ENCODE data around the gene RNF112.

Gene RNF112

DNA sequence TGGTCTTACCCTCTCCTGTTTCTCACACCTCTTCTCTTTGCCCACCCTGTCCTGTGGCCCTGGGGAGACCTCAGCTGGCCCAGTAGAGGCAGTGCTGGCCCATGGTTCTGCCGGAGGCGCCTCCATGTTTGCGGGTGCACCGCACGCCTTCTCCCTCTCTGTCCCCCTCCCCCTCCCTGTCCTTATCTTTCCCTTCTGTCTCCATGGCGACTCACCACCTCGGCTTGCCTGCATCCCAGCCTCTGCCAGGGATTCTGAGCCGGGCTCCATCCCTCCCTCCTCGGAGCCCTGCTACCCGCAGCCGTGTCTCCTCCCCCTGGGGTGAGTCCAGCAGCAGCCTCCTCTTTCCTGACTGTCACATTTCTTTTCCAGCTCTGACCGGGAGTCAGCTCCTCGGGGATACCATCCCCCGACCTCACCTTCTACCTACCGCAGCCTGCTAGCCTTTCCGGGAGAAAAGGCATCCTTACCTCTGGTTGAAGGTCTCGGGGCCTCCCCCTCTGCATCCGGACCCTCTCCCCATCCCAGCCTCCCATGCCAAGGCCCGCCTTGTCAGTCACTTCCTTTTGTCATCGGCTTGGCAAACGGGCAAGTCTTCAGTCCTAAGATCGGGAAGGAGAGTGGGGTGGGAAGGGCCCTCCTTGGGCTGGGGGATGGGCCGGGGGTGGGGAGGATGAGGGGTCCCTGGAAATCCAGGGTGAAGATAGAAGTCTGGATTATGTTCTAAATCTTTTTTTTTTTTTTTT is at the start of gene RNF112:
Gene RNF112, plus strand, starts transcription at position 358 of the 746 bp plus-strand sequence. Its CDS starts 177 bp downstream, at position 535.
- peak; percentile 71 for DNase-seq

DNA sequence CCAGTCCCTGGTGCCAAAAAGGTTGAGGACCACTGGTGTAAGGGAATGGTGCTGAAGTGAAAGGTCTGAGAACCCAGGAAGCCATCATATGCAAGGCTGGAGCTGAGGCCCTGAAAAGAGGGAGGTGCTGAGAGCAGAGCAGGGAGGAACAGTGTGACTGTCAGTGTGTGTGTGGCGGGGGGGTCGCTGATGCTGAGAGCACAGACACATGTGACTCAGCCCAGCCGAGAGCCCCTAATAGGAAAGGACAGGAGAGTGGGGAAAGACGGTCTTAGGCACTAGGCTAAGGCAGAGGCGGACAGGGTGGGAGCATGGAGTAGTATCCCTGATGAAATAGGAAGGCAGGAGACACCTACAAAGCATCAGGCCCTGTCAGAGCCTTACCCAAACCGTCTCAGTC is 49.7 kb upstream of the RNF112 start:
- DNase-seq, result peak; percentile 44

- no peak for DNase-seq
These were observed 49.1 kb upstream of the RNF112 start for GRCh38 chr17:19361944-19362276.

DNA sequence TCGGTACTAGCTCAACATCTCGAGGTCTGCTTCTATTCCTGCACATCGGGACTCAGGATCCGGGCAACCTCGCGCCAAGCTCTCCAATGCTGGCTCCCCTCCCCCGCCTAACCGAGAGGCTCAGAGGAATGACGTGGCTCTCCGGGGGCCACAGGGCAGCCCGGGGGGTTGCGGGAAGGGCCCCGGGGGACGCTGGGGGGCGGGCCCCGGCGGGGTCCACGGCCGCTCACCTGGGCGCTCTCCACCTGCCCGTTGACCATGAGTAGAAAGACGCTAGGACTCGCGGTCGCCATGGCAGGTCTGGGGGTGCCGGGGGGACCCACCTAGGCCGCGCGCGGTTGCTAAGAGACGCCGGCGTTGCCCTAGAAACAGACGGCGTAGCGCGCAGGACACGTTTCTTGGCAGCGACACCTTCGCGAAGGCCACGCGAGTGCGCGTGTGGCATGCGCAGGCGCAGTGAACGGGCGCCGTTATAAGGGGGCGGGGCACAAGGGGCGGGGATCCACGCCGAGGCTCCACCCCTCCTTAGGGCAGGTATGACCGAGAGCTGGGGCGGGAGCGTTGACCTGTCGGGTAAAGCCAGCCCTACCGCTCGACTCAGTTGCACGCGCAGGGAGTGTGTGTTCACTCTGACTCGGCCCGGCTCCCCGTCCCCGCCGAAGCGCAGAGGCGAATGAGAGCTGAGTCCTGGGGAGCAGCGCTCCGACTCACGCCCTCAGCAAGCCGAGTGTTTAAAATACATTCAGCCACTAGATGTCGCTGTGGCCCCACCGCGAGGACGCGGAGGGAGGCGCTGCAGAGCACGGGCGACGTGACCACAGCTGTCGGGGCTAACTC is 48.5 kb upstream of the RNF112 start, which contains the start of gene B9D1:
Gene B9D1, minus strand, starts transcription at position 447 of the 837 bp plus-strand sequence. Its CDS starts 154 bp downstream, at position 293.
- peak; percentile 91 for DNase-seq

- no peak for DNase-seq
These were observed 48.0 kb upstream of the RNF112 start for GRCh38 chr17:19363114-19363438.

DNA sequence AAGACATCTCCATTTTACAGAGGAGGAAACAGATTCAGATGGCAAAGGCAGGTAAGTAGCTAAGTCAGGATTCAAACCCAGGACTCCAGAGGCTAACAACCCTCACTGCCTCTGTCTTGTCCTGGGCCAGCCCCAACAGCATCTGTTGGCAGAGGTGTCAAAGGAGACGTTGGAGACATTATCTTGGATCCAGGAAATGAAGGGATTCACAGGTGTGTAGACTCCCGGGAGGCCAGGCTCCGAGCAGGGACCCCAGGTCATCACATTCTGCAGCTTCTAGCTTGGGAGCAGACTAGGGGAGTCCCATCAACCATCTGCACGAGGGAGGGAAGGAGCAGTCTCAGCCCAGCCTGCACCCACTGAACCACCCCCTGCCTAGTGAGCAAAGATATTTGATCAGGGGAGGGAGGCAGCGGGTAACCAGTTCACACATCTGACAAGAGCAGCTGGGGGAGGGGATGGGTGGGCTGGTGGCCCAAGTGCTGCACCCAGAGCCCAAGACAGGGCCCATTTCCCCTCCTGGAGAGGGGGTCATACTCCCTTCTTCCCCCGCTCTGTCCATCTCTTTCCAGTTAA is 47.5 kb upstream of the RNF112 start:
- no peak for DNase-seq

DNA sequence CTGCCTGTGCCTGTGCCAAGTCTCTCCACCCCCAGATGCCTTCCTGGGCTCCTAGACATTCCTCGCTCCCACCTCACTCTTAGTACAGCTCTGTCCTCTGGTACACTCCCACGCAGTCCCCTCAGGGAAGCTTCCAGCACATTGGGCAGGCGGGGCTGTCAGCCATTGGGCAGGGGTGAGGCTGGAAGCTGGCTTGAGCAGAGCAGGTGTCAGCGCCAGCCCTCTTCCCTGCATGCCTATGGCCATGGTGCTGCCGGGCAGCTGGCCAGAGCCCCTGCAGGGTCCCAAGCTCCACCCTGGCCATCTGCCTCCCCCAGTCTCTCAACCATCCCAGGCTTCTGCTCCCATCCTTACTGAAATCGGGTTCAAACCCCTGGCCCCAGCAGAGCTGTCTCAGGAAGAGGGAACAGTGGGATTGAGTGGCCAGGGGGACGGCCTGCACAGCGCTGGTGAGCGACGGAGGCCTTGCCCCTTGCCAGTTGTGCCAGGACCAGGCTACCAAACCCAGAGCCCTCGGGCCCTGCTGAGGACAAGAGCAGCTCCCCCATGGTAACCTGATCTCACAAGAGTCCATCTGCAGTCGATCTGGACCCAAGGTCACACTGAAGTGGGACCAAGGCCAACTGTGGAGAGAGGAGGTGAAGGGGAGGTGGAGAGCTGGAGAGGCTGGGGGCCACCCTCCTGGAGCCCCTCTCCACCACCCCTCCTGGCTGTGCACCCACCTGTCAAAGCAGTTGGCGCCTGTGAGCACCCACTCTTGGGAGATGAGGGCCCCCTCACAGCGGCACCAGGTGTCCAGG is 46.1 kb upstream of the RNF112 start:
- DNase-seq, result no peak

DNA sequence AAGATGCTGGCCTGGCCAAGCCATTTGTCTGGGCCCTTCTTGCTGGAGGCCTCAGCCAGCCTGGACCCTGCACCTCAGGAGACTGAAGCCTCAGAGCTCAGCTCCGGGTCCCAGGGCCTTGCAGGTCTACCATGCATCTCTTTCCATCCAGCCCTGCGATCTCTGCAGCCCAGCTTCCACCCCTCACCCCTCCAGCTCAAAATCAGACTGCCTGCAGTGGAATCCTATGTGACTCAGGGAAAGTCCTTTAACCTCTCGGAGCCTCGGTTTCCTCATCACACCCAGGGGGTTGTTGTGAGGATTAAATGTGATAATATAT is 45.6 kb upstream of the RNF112 start:
- DNase-seq, result no peak

GRCh38 chr17:19365833-19366636 is 45.0 kb upstream of the RNF112 start:
- DNase-seq, result no peak

DNA sequence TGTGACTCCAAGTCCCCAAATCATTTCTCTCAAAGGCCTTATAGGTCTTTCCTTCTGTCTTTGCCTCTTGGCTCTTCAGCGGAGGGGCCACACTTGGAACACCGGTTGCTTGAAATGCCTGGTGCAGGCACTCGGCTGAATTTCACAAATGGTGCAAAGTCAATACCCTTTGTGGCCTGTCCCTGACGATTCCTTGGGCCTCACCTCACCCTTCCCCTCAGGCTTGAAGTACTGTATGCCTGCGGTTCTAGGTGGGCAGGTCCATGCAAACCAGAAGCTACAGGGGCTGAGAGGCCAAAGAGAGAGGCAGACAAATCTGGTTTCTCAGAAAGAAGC is 44.4 kb upstream of the RNF112 start:
- DNase-seq, result no peak

DNA sequence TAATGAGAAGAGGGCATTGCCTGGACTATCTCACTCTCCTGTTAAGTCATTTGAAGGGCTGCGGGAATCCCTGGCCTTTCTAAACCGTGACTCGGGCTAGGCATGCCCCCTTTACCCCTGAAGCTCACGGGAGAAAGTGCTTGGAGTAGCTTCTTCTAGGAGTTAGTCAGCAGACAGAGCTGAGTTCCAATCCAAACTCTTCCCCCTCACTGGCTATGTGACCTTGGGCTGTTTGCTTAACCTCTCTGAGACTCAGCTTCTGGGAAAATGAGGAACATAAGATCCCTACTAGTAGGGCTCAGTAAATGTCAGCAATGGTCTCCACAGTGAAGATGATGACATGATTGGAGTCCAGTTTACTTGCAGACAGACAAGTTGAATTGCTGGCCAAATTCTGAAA is 42.8 kb upstream of the RNF112 start:
- no peak for DNase-seq

- no peak for DNase-seq
These were observed 41.8 kb upstream of the RNF112 start for GRCh38 chr17:19369107-19369778.

GRCh38 chr17:19369846-19370492 is 41.1 kb upstream of the RNF112 start:
- DNase-seq, result no peak

DNA sequence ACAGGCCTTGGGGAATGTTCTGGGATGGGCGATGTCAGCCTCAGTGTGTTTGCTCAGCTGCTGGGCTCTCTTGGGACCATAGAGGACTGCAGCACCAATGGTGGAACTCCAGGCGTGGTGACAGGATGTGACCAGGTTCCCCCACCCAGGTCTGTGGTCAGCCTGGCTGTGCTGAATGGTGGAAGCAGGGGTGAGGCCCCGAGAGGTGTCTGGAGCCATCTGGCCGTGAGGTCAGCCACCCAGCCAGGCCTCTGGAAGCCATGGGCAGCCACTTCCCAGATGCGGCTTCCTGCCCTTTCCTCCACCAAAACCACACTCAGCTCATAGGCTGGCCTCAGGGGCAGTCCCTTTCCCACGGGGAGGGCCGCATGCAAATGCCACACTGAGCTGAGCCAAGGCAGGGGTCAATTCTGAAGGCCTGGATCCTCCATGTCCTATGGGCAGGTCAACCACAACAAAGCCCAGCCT is 40.5 kb upstream of the RNF112 start:
- no peak for DNase-seq

DNA sequence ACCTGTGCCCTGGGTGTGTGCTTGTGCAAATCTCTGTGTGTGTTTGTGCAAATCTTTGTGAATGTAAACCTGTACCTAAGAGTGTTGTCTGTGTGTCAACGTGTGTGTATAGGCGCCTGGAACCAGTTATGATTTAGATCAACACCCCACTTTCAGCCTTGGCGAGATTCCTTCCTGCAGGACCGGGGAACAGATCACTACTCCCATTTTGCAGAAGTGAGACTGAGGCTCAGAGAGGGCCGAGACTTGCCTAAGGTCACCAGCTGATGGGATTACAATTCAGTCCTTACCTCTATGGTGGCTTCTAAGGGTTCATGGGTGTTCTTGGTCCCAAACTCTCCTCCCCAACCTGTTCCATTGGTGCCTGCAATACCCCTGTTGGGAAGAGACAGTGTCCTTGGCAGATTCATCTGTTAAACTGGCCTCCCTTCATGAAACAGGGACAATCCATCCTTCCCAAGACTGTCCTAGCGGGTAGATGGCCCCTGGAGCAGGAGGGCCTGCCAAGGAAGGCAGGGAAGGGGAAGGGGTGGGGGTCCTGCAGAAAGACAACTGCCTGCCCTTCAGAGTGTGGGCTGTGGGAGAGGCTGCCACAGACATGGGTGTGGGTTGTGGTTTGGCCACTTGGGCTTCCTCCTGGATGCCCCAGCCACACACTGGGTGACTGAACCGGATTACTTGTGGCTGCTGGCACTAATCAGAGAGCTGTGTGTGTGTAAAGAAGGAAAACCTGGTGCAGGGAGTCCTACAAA is 39.6 kb upstream of the RNF112 start:
- no peak for DNase-seq

- no peak for DNase-seq
These were observed 39.0 kb upstream of the RNF112 start for GRCh38 chr17:19372011-19372370.

DNA sequence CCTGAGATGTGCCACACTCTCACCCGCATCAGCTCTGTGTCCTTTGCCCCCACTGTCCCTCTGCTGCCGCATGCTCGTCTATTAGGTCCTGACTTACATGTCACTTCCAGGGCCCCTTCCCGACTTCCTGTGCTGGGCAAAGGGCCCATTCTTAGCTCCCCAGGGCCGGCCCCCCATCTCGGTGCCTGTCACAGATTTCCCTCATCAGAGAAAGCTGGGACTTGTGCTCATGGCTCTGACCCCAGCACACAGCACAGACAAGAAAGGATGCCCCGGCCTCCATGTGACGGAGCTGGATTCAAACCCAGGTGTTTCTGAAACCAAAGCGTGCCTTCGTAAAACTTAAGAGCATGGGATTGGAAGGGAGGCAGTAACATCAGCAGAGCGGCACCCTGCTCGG is 38.6 kb upstream of the RNF112 start:
- DNase-seq, result no peak

DNA sequence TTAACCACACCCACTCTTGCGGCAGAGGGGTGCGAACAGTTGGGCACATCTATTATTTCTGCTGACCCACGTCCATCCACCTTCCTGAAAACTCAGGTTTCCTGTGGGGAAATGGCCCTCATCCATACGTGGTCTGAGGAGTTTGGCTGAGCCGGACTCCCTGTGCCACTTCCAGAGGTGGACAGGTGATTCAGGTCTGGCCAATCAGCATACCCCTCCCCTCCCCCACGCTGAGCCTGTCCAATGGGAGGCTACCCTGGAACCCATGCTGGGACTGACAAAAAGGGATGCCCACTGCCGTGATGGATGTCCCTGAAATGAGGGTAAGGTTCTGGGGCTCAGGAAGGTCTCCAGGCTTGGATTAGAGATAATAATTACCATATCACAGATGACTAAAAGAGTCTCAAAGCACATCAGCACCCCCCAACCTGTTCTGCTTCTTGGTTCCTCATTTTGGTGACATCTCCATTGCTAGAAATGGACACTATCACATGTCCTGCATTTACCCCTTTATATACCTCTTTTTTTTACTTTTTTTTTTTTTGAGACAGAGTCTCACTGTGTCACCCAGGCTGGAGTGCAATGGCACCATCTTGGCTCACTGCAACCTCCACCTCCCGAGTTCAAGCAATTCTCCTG is 38.0 kb upstream of the RNF112 start:
- DNase-seq, result no peak

DNA sequence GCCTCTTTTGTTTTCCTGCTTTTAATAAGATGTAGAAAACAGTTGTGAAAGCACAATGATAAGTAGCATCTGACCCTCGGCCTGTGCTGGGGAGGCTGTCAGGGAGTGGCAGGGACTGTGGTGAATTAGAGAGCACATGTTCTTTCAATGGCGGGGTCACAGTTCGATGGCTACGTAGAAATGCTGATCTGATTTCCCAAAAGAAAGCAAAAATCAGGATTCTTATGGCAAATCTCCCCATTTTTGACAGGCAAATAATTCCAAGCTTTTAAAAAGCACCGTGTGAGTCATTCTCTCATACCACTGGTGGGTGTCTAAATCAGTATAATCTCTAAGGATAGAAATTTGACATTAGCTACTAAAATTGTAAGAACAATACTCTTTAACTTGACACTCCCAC is 36.9 kb upstream of the RNF112 start:
- DNase-seq, result no peak

GRCh38 chr17:19375732-19376131 is 35.3 kb upstream of the RNF112 start:
- no peak for DNase-seq

Data from fibroblast of skin of right biceps (primary cell).